Thyroid gland (tissue), 4 donors: Measurements from ENCODE around the gene ASH1L.

ENCODE experiments used
- POLR2A ChIP-seq, 2 donors: fragments of 450-650 bp; IDR thresholded peaks; one replicate each; pipeline ENCODE4 v1.6.1; 2017; ENCODE audit warnings: antibody characterized with exemption in 2 of 2, mild to moderate bottlenecking in 2 of 2, moderate library complexity in 1 of 2
- TF ChIP-seq, protein P1 (sequence below), 6 experiments: fragments of 200-600 bp in 3 of 6; fragments of 450-650 bp in 3 of 6; sonication (generic) in 3 of 6; IDR thresholded peaks; one replicate each; pipeline ENCODE4 v1.5.1; 2016 to 2019; ENCODE audit warnings: antibody characterized with exemption in 6 of 6, mild to moderate bottlenecking in 2 of 6, inconsistent platforms in 1 of 6, moderate library complexity in 1 of 6

DNA sequence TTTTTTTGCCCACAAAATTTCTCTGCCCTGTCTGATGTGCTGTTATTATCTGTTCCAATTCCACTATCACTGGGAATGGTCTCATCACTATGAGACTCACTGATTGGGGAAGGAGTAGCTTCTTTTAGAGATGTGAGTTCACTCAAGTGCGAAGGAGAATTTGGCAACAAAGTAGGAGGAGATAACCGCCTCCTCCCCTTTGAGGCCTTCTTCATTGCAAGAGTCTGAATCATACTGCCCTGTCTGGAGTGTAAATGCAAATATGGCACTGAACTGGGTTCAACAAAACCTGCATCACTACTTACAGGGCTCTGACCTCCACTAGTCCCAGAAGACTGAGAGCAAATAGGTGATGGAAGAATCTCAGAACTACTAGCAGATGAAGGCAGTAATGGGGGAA lies 83.4 kb downstream of the ASH1L start:
- TF ChIP-seq, protein P1, sequence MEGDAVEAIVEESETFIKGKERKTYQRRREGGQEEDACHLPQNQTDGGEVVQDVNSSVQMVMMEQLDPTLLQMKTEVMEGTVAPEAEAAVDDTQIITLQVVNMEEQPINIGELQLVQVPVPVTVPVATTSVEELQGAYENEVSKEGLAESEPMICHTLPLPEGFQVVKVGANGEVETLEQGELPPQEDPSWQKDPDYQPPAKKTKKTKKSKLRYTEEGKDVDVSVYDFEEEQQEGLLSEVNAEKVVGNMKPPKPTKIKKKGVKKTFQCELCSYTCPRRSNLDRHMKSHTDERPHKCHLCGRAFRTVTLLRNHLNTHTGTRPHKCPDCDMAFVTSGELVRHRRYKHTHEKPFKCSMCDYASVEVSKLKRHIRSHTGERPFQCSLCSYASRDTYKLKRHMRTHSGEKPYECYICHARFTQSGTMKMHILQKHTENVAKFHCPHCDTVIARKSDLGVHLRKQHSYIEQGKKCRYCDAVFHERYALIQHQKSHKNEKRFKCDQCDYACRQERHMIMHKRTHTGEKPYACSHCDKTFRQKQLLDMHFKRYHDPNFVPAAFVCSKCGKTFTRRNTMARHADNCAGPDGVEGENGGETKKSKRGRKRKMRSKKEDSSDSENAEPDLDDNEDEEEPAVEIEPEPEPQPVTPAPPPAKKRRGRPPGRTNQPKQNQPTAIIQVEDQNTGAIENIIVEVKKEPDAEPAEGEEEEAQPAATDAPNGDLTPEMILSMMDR (IDR thresholded peaks at IDR 0.05), result no peak
- no peak for TF ChIP-seq POLR2A (IDR thresholded peaks at IDR 0.05)
